Skin of body (tissue), 2 donors: ENCODE results near the gene ADRA2C. TPM values are rescaled to one million over a fixed set of nuclear protein-coding genes. Genes with fewer than 3 reads are reported as not detected.

Experiments used
- DNase-seq: peaks from one replicate; lab custom pipeline; 2025; lab: John Stamatoyannopoulos, UW
- total RNA-seq: library from RNA; depleted of rRNA; stranded (reverse); fragments of >200 nt; gene quantifications from one replicate; pipeline ENCODE4 v1.2.3, GENCODE V29; 2014

ADRA2C gene
- total RNA-seq, 1 donor from 2014 or later = 0.79 TPM

DNA sequence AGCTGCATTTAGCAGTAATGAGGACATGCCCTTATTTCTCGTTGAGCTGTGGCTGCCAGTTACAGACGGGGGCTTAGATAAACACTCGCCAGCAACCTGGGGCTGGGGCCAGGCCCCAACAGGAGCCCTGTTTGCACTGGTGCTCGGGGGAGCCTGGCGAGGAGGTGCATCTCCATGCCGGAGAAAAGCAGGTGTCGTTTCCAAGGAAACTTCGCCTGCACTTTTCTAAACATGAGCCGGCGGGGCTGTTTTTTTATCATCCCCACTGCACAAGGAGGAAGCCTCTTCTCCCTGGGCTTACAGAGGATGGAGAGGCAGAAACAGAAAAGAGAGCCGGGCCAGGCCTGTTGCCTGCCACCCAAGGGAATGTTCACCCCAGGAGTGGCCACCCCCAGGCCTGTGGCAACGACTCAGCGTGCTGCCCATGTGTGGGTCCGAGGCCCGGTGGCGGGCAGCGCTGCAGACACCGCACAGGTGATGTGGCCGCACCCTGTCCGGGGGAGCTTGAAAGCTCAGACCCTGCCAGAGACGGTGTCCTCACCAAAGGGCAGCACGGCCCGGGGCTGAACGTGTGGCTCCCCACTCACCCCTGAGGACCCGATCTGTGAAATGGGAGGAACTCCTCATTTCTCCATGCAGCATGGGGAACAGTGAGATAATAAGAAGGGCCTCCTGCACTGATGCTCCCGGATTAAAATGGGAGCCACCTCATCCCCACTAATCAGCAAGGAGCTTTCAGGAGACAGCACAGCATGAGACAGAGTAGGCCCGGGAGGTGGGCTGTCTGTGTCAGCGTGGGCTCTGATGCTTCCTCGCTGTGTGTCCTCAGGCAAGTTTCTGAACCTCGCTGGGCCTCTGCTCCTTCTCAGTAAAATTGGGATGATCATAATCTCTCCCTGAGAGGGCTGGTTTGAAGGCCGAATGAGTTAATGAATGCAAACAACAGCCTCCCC is 33.8 kb upstream of the ADRA2C start:
- DNase-seq = no peak

DNA sequence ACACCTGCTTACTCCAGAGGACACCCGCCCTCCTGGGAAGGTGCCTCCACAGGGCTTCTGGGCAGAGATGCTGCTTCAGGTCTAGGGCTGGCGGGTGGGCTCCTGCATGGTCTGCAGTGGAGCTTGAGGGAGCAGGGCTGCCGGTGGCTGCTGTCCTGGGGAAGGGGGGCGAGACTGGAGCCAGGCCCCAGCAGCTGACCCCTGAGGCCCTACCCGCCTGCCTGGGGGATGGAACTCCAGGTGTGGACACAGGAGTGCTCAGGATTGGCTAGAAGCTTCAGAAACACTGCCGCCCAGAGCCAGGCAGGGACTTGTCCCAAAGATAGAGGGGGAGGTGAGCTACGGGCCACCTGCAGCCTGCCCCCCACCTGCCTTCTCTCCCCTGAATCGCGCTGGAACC is 33.0 kb upstream of the ADRA2C start:
- no peak for DNase-seq

DNA sequence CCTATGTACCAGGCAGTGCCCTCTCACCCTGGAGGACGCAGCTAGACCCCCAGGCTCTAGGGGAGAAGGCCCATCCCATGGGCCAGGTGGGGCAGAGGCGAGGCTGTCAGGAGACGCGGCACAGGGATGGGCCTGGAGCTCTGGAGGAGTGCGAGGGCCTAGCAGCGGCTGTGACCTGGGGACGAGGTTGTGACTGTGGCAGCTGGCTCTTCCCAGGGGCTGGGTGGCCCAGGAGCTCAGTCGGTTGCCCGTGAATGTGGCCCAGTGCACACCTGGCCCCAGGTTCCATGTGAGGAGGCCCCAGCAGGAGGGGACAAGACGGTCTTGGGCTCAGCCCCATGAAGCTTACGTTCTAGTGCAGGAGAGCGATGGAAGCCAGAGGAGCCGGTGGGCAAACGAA is 31.0 kb upstream of the ADRA2C start:
- DNase-seq = no peak

DNA sequence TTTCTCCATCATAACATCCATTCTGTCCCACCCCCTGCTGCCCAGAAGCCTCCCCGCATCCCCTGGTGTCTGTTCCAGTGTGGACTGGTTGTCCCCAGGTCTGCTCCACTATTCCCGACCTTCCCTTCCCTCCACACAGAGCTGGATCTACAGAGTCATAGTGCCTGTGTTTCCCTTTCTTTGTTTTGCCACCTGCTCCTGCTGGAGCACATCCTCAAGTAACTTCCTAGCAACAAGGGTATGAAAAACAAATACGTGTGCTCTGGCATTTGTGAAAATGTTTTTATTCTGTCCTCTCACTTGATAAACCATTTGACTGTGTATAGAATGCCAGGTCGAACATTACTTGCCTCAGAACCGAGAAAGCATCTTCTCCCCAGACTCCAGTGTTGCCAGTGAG is 29.9 kb upstream of the ADRA2C start:
- no peak for DNase-seq

DNA sequence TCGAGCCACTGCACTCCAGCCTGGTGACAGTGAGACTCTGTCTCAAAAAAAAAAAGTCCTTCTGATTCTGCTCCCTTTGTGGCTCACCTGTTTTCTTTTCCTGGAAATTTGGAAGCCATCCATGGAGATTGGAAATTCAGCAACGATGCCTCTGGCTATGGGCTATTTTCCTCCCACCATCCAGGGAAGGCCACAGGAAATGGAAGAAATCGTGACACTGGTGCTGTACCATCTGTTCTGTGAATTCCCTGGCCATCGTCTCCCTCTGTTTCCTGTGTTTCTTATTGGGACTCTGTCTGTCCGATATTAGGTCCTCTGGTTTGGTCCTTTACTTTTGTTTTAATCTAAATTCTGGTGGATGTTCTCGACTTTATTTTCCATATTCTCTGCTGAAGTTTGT is 29.4 kb upstream of the ADRA2C start:
- no peak for DNase-seq

DNA sequence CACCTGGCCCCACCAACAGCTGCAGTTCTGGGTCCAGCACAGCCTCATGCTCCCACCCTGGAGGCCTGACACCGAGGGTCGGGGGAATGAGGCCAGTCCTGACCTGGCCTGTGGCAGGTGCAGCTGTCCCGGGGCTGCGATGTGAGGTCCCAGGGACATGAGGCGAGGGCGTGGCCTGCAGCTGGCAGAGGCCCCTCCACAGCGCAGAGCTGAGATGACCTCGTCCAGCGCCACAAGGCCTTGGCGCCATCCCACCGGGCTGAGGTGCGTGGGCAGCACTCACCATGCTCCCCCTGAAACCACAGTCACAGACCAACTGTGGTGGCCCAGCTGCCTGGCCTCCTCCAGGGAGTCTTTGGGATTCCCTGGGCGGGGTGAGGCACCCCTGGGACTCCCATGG is 26.6 kb upstream of the ADRA2C start:
- no peak for DNase-seq

DNA sequence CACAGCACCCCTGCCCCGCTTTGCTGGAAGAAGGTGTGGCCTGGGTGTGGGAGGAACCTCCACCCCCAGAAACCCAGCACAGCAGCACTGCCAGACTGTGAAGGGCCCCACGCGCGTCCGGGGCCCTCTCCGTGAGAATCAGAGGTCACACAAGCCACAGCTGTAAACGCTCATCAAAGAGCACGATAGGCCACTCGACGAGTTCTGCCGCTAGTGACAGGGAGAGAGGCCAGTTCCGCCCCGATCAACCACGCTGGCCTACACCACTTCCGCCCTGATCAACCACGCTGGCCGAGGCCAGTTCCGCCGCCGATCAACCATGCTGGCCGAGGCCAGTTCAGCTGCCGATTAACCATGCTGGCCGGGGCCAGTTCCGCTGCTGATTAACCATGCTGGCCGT is 25.9 kb upstream of the ADRA2C start:
- no peak for DNase-seq

DNA sequence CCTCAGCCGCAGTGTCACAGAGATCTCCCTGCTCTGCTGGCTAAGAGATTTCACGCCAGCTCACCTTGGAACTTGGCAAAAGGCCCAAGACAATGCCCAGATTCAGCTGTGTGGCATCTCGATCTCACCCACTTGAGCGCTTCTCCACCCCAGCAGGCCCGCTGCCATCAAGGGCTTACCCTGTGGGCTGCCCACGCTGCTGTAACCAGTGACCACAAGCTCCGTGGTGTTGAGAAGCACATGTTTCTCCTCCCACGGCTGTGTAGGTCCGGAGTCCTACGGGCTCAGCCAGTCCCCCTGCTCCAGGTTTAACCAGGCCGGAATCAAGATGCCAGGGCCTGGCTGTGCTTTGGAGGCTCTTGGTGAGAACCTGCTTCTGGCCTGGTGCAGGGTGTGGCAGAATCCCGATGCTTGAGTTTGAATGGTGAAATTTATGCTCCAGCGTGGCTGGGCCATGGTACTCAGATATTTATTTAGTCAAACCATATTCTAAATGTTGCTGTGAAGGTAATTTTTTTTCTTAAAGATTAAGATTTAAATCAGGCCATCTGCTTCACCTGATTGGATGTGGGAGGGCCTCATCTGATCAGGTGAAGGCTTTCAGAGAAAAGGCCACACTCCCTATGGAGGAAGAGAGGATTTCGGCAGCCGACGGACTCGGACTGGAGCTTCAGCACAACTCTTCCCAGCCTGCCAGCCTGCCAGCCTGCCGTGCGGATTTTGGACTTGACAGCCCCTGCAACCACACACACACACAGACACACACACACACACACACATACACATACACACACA is 24.8 kb upstream of the ADRA2C start:
- DNase-seq = no peak

DNA sequence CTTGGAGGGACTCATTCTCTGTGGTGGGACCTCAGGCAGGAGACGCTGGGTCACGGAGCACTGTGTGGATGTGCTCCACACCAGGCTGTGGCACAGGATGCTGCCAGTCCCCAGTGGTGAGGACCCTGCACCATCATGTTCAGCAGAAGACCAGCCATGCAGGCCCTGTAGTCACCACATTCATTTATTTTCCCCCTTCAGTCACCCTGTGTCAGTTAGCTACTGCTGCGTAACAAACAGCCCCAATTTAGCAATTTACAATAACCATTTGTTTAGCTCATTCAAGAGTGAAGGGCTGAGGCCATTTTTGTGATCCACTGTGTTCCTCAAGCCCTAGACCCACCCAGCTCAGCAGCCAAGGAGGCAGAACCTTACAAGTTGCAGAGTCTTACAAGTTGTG is 23.6 kb upstream of the ADRA2C start:
- DNase-seq = no peak

DNA sequence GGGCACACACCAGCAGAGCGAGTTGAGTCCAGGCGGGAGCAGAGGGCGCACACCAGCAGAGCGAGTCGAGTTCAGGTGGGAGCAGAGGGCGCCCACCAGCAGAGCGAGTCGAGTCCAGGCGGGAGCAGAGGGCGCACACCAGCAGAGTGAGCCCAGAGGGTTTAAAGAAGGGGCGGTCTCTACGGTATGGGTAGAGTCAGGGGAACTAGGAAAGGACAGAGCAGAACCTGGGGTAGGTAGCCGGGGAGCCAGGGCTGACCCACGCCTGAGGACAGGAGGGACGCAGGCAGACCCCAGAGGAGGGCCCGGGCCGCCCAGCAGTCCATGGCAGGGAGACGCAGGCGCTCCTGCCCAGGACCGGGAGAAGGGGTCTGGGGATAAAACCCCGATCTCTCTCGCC is 22.0 kb upstream of the ADRA2C start:
- DNase-seq = no peak

DNA sequence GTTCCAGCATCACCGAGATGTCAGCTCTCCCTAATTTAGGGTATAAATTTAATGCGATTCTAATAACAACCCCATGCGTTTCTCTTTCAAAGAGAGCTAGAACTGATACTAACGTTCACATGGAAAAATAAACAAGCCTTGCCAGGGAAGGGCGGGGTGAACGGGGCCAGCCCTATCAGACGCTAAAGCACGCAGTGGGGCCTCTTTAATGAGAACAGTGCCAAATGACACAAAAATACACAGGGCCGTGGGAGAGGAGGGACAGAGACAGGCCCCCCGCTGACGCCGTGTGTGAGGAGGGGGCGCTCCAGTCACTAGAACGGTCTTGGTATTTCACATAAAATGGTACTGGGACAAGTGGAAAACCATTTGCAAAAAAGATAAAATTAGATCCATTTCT is 21.3 kb upstream of the ADRA2C start:
- DNase-seq = no peak

DNA sequence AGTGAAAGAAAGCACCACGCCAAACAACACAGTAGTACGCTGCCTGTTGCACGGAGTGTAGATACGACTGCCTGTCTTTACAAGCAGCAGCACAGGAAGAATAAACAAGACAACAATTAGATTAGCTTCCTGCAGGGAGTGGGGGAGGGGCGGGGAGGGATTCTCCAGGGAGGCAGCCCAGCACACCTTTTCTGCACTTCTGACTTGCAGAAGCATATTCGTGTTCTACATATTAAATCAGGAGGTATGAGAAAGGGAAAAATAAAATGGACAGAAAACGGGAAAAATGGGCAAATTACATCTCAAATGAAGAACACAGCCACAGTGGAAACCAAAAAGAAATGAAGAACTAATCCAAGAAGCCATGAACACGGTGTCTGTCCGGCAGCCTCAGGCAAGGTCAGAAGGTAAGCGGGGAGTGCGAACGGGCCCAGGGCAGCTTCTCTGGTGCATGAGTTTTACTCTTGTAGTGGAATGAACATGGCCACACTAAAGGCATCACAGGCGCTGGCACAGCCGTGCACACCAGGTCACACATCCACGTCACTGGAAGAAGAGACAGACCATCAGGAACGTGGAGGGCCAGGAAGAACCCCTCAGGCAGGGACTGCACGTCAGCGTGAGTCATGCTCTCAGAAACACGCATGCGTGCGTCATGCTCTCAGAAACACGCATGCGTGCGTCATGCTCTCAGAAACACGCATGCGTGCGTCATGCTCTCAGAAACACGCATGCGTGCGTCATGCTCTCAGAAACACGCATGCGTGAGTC is 20.1 kb upstream of the ADRA2C start:
- no peak for DNase-seq

DNA sequence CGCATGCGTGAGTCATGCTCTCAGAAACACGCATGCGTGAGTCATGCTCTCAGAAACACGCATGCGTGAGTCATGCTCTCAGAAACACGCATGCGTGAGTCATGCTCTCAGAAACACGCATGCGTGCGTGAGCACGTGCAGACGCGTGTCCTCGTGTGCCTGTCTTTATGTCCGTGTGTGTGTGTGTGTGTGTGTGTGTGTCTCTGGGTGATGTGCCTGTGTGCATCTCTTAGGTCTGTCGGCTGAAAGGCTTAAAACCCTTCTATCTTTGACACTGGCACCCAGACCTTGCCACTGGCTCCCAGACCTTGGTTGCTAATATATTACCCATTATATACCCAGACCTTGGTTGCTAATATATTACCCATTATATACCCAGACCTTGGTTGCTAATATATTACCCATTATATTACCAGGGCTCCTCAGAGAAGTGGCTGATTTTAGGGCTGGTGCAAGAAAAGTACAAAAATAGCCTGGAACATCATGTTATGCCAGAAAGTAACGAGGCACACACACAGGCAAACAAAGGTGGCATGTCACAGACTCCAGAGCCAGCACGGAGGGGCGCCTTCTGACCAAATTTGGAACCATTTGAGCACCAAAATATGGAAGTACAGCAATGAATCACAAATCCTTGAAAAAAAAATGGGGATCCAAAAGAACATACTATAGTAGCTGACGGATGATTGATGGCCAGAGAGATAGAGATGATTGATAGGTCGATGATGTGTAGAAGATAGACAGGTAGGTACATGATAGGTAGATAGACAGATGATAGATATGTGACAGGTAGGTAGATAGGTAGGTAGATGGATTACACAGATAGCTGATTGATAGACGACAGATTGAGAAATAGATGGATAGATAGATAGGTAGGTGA is 19.2 kb upstream of the ADRA2C start:
- no peak for DNase-seq

DNA sequence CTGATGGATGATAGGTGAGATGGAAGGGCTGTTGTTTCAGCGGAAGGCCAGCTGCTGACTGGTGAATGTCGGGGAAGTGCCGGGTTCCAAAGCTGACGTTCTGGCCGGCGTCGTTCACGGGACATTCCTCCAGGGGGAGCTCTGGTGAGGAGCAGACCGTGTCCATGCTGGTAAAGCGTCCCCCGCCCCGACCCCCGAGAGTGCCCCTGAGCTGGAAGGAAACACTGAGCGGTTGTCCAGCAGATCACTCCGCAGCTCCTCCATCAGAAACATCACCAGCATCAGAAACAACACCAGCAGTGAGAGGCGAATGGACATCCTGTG is 18.6 kb upstream of the ADRA2C start:
- DNase-seq = no peak

DNA sequence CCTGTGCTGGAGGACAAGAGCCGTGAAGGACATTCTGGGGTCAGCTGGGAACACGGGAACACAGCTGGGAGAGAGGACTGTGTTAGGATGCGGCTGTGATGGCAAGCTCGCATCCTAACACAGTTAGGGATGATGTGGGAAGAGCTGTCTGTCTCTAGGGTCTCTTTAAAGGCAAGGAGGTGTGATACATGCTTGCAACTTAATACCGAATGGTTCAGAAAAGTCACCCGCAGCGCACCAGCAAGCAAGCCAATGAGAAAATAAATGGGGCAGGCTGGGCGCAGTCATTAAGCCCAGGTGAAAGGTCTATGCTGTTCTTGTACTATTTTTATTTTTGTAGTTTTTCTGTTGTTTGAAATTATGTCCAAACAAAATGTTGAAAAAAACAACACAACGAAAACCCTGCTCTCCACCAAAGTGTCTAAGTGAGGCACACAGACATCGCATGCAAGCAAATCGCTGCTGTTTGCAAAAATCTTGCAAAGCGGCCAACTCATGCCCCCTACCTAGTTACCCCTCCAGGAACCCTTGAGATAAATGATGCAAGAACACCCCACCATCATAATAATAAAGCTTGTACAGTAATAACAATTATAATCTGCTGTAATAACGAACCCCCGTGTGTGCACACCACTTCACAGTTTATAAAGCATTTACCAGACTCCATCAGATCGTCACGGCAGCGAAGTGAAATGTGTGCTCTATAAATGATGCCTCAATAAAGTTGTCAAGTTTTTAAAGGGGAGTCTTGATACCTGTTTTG is 17.9 kb upstream of the ADRA2C start:
- no peak for DNase-seq

DNA sequence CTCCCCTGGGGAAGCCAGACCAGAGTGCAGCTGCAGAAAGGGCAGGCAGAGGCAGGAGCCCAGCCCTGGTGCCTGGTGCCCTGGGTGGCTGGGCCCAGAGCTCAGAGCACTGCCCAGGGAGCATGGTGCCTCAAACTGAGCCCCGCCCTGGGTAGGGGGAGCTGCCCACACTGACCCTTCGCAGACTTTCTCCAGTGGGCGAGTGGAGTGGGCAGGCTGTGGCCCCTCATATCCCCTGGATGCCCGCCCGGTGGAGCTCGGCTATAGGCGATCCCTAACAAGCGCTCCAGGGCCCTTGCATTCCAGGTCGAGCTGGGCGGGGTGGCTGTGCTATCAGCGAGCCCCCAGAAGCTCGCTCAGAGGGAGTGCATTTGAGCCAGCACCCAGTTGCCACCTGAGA is 17.1 kb upstream of the ADRA2C start:
- no peak for DNase-seq

DNA sequence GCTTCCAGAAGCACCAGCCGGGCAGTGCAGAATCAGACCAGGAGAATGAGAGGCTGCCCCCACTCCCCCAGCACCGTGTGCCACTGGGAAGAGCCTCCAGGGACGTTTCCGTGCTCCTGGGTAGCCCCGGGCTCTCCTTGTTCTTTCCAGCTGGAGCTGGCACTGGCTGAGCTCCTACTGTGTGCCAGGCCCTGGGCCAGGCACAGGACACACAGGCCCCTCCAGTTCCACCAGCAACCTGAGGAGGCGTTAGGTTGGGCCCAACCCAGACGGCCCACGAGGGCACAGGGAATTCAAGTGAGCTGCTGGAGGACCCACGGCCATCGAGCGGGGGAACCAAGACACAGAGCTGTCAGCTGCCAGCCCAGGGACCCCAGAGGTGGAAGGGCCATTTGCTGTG is 15.9 kb upstream of the ADRA2C start:
- no peak for DNase-seq

DNA sequence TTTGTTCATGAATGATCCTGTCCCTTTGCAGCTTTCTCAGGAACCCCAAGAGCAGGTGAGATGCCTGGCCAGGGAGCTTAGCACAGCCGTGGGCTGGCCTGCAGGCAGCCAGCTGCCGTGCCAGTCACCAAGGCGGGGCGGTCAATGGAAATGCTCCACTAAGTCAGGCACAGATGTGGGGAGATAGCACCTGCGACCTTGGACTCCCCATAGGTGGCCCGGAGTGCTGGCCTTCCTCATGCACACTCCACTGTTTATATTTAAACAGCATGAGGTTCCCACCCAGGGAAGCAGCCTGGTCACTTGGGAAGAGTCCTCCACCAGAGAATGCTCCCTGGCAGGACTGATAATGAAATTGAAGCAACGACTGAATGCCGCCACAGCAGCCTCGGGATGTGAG is 14.2 kb upstream of the ADRA2C start:
- no peak for DNase-seq

DNA sequence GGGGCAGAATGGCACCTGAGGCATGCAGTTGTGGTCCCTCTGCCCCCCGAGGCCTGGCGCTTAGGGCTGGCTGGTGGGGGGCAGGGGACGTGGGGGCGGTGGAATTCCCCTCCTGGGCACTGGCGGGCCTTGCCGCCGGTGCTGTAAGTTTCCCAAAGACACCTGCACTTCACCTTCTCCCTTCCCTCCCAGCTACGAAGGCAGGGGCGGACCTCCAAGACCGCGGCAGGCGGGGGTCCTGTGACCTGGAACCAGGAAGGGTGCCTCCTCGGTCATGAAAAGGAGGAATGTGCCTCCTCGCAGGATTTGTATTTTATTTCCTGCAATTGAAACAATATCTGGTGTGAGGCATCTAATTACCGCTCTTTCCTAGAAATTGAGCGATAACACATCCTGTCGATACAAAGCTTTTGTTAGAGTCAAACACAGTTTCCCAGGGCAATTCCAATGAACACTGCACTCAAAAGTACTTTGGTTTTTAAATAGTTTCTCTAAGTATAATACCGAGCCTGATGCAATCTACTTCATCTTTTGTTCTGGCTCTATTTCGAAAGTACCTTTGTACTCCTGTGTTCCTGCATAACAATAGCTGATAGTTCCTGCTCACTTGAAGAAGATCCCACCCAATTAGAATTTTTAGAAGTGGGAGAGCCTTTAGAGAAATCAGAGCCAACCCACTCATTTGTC is 12.3 kb upstream of the ADRA2C start:
- no peak for DNase-seq
